KMS-11 (cell line): Measurements from ENCODE around the gene IFT74.

ENCODE experiments used
- H2AFZ ChIP-seq: fragments of 200-600 bp; sonication (generic); 2 replicates; pipeline ENCODE4 v1.6.1; 2016; ENCODE audit warnings: antibody characterized with exemption, mixed run types, low read depth
- H3K27ac ChIP-seq: fragments of 200-600 bp; sonication (generic); 2 replicates; pipeline ENCODE4 v1.6.1; 2016; ENCODE audit warnings: mild to moderate bottlenecking, mixed run types
- H3K27me3 ChIP-seq: fragments of 200-600 bp; sonication (generic); 2 replicates; pipeline ENCODE4 v1.6.1; 2017; ENCODE audit warnings: mild to moderate bottlenecking, low read depth, mixed run types, moderate library complexity; ENCODE audit not compliant: insufficient read depth
- H3K36me3 ChIP-seq: fragments of 200-600 bp; sonication (generic); 2 replicates; pipeline ENCODE4 v1.6.1; 2017; ENCODE audit warnings: mild to moderate bottlenecking, mixed run types; ENCODE audit not compliant: insufficient read depth
- H3K4me1 ChIP-seq: fragments of 200-600 bp; sonication (generic); 2 replicates; pipeline ENCODE4 v1.6.1; 2016; ENCODE audit warnings: mild to moderate bottlenecking, low read depth, mixed run types; ENCODE audit not compliant: poor library complexity, severe bottlenecking
- H3K4me2 ChIP-seq: fragments of 200-600 bp; sonication (generic); 2 replicates; pipeline ENCODE4 v1.7.0; 2016; ENCODE audit warnings: mild to moderate bottlenecking, mixed run types
- H3K4me3 ChIP-seq: fragments of 200-600 bp; sonication (generic); IDR thresholded peaks from 2 replicates; pipeline ENCODE4 v1.6.1; 2017; ENCODE audit warnings: low read depth, low read length, mixed read lengths; ENCODE audit not compliant: insufficient read depth
- H3K79me2 ChIP-seq: fragments of 200-600 bp; sonication (generic); 2 replicates; pipeline ENCODE4 v1.6.1; 2016; ENCODE audit warnings: low read depth, mixed run types; ENCODE audit not compliant: insufficient read depth
- H3K9ac ChIP-seq: fragments of 200-600 bp; sonication (generic); 2 replicates; pipeline ENCODE4 v1.6.1; 2016; ENCODE audit warnings: mild to moderate bottlenecking, mixed run types
- H4K20me1 ChIP-seq: fragments of 200-600 bp; sonication (generic); 2 replicates; pipeline ENCODE4 v1.6.1; 2016; ENCODE audit warnings: mild to moderate bottlenecking, mixed run types; ENCODE audit not compliant: insufficient read depth
- TF ChIP-seq, protein P1 (sequence below): fragments of 200-600 bp; sonication (generic); conservative IDR thresholded peaks from 2 replicates; pipeline ENCODE4 v1.6.1; 2017; ENCODE audit warnings: low read depth, mild to moderate bottlenecking, antibody characterized with exemption, low read length, moderate library complexity, mixed read lengths

IFT74 gene

DNA sequence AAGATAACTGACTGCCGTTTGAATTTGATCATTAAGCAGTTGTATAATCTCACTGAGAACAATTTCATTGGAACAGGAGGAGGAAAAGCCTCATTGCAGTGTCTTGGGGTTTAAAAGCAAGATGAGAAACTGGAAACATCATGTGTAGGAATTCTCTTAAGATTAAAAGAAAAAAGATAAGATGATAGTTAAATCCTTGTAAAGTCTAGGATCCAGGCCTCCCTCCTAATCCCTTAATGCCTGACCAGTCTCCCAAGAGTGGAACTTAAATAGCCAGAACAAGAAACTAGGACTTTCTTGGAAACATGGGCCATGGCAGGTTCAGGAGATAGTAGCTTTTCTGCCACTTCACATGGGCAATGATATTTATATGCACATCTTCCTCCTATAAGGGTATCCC lies 86.3 kb downstream of the IFT74 start:
- Histone ChIP-seq H4K20me1 (no peaks in the 10 kb centered on the region), H2AFZ (no peak overlapping the region), H3K4me1 (no peaks in the 10 kb centered on the region), H3K4me3 (no peak overlapping the region), H3K4me2 (no peak overlapping the region), H3K79me2 (no peaks in the 10 kb centered on the region), H3K27ac (no peak overlapping the region), H3K36me3 (no peaks in the 10 kb centered on the region), H3K9ac (no peak overlapping the region), H3K27me3 (no peaks in the 10 kb centered on the region)
- TF ChIP-seq, protein P1, sequence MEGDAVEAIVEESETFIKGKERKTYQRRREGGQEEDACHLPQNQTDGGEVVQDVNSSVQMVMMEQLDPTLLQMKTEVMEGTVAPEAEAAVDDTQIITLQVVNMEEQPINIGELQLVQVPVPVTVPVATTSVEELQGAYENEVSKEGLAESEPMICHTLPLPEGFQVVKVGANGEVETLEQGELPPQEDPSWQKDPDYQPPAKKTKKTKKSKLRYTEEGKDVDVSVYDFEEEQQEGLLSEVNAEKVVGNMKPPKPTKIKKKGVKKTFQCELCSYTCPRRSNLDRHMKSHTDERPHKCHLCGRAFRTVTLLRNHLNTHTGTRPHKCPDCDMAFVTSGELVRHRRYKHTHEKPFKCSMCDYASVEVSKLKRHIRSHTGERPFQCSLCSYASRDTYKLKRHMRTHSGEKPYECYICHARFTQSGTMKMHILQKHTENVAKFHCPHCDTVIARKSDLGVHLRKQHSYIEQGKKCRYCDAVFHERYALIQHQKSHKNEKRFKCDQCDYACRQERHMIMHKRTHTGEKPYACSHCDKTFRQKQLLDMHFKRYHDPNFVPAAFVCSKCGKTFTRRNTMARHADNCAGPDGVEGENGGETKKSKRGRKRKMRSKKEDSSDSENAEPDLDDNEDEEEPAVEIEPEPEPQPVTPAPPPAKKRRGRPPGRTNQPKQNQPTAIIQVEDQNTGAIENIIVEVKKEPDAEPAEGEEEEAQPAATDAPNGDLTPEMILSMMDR: no peak

DNA sequence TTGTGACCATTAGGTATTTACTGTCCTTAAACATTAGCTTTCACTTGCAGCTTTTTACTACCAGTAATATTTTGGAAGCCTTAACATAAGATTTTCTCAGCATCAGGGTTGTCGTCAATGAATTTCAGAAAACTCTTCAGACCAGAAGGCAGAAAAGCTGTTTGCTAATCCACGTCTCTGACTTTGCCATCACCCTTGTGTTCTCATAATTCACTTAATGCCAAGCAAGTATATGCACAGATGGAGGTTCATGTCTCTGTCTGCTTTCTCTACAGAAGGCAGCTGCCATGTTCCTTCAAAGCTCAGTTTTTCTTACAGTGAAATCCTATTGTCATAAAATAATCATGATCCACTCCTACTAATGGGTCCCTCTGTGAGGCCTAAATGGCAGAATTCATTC lies 87.0 kb downstream of the IFT74 start:
- TF ChIP-seq, protein P1: no peak
- no peaks in the 10 kb centered on the region for H3K79me2 ChIP-seq
- no peak overlapping the region for H2AFZ ChIP-seq
- H3K4me2 ChIP-seq: no peak overlapping the region
- no peaks in the 10 kb centered on the region for H3K4me1 ChIP-seq
- H3K36me3 ChIP-seq: no peaks in the 10 kb centered on the region
- H3K4me3 ChIP-seq: no peak overlapping the region
- H4K20me1 ChIP-seq: no peaks in the 10 kb centered on the region
- no peak overlapping the region for H3K9ac ChIP-seq
- H3K27me3 ChIP-seq: no peaks in the 10 kb centered on the region
- no peak overlapping the region for H3K27ac ChIP-seq

DNA sequence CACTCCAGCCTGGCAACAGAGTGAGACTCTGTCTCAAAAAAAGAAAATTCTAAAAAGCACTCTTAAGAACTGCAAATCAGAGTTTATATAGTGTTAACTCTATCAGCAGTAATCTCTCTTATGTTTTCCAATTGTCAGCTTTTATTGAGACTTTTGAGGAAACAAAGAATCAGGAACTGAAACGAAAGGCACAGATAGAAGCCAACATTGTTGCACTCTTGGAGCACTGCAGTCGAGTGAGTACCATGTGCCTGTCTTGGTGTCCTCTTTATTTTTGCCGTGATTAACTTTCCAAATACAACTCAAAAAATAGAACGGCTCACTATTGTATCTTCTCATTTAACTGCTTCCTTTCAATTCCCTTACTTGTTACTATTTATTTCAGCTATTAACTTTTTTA lies 90.9 kb downstream of the IFT74 start:
- Histone ChIP-seq H2AFZ (no peak overlapping the region), H3K36me3 (no peaks in the 10 kb centered on the region), H3K27me3 (no peaks in the 10 kb centered on the region), H3K27ac (no peak overlapping the region), H3K4me3 (no peak overlapping the region), H3K79me2 (no peaks in the 10 kb centered on the region), H3K9ac (no peak overlapping the region), H3K4me2 (no peak overlapping the region), H4K20me1 (no peaks in the 10 kb centered on the region), H3K4me1 (no peaks in the 10 kb centered on the region)
- TF ChIP-seq, protein P1: no peak

DNA sequence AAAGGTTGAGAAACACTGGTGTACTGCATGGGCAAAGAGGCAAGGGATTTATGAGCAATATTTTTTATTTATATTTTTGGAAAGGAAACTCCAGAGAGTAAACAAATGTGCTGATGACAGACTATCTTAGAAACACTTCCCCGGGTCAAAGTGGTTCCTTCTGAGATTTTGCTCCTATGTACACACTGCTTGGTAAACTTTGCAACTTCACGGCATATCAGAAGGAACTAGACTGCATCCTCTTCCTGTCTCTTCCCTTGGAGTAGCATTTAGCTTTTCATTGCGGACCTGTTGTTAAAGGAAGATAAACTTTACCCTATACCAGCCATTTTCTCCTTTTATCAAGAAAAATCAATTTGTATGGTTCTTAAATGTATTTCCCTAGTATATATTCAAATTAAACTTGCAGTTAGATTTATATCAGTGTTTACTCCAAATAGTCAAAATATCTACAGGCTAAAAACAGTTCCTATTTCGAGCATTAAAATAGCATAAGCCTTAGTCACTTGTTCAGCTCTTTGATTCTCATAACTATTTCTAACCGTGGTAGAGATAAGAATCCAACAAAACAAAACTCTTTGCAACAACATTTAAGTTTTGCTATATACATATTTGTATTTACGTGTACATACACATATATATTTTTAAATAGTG lies 97.3 kb downstream of the IFT74 start:
- H3K27ac ChIP-seq: no peak overlapping the region
- no peaks in the 10 kb centered on the region for H3K36me3 ChIP-seq
- no peaks in the 10 kb centered on the region for H4K20me1 ChIP-seq
- H3K4me2 ChIP-seq: no peak overlapping the region
- TF ChIP-seq, protein P1: no peak
- H2AFZ ChIP-seq: no peak overlapping the region
- H3K27me3 ChIP-seq: no peaks in the 10 kb centered on the region
- H3K4me3 ChIP-seq: no peak overlapping the region
- H3K79me2 ChIP-seq: no peaks in the 10 kb centered on the region
- no peaks in the 10 kb centered on the region for H3K4me1 ChIP-seq
- no peak overlapping the region for H3K9ac ChIP-seq
